ENCODE results near the gene CD48.
"Not testable (repeated sequence)": the region's sequence is repeated elsewhere in the genome, so short reads cannot be mapped to it uniquely, and the experiment has no call there.

CD48 gene

GRCh38 chr1:160731990-160732389 is 20.4 kb upstream of the CD48 start:
- Mint-ChIP-seq H3K4me1 (ENCODE audit: low read depth) (peaks cover 44% of the 10 kb centered on the region), H3K4me3 (no peak overlapping the region), H3K27ac (no peak overlapping the region), H3K9me3 (peaks cover 28% of the 10 kb centered on the region), H3K27me3 (no peaks in the 10 kb centered on the region), H3K36me3 (ENCODE audit: low read depth) (peaks cover 25% of the 10 kb centered on the region)
- no peak for DNase-seq

GRCh38 chr1:160731564-160731963 is 19.9 kb upstream of the CD48 start:
- Mint-ChIP-seq H3K9me3 (peaks cover 25% of the 10 kb centered on the region), H3K36me3 (ENCODE audit: low read depth) (peaks cover 21% of the 10 kb centered on the region), H3K4me1 (ENCODE audit: low read depth) (peaks cover 41% of the 10 kb centered on the region)
- H3K27ac Mint-ChIP-seq, H3K4me3 Mint-ChIP-seq, DNase-seq, H3K27me3 Mint-ChIP-seq: not testable (repeated sequence)

GRCh38 chr1:160727316-160727640 is 15.7 kb upstream of the CD48 start:
- no peak overlapping the region for H3K27ac Mint-ChIP-seq

GRCh38 chr1:160726498-160727315 is 15.1 kb upstream of the CD48 start:
- Mint-ChIP-seq H3K36me3 (ENCODE audit: low read depth) (no peaks in the 10 kb centered on the region), H3K4me1 (ENCODE audit: low read depth) (peaks cover 34% of the 10 kb centered on the region), H3K27me3 (no peaks in the 10 kb centered on the region), H3K27ac (no peak overlapping the region), H3K4me3 (no peak overlapping the region), H3K9me3 (no peaks in the 10 kb centered on the region)
- DNase-seq, result peak; percentile 61

More at GRCh38 chr1:160727316-160727640, 15.7 kb upstream of the CD48 start:
- no peaks in the 10 kb centered on the region for H3K27me3 Mint-ChIP-seq
- no peaks in the 10 kb centered on the region for H3K36me3 Mint-ChIP-seq (ENCODE audit: low read depth)
- H3K4me3 Mint-ChIP-seq, result no peak overlapping the region
- H3K9me3 Mint-ChIP-seq, result no peaks in the 10 kb centered on the region
- no peak for DNase-seq
- H3K4me1 Mint-ChIP-seq (ENCODE audit: low read depth), result peaks cover 36% of the 10 kb centered on the region

GRCh38 chr1:160726114-160726497 is 14.5 kb upstream of the CD48 start:
- Mint-ChIP-seq H3K4me3 (no peak overlapping the region), H3K36me3 (ENCODE audit: low read depth) (no peaks in the 10 kb centered on the region), H3K27me3 (no peaks in the 10 kb centered on the region), H3K9me3 (no peaks in the 10 kb centered on the region), H3K4me1 (ENCODE audit: low read depth) (peaks cover 32% of the 10 kb centered on the region), H3K27ac (no peak overlapping the region)
- no peak for DNase-seq

GRCh38 chr1:160724465-160725242 is 13.0 kb upstream of the CD48 start:
- no peak for DNase-seq
- Mint-ChIP-seq H3K27me3 (no peaks in the 10 kb centered on the region), H3K4me1 (ENCODE audit: low read depth) (peaks cover 44% of the 10 kb centered on the region), H3K27ac (no peak overlapping the region), H3K36me3 (ENCODE audit: low read depth) (no peaks in the 10 kb centered on the region), H3K4me3 (no peak overlapping the region), H3K9me3 (no peaks in the 10 kb centered on the region)

GRCh38 chr1:160723332-160723731 is 11.7 kb upstream of the CD48 start:
- no peaks in the 10 kb centered on the region for H3K9me3 Mint-ChIP-seq
- no peak overlapping the region for H3K4me3 Mint-ChIP-seq
- H3K27me3 Mint-ChIP-seq, result no peaks in the 10 kb centered on the region
- H3K4me1 Mint-ChIP-seq (ENCODE audit: low read depth), result peaks cover 51% of the 10 kb centered on the region
- no peaks in the 10 kb centered on the region for H3K36me3 Mint-ChIP-seq (ENCODE audit: low read depth)
- DNase-seq, result no peak
- no peak overlapping the region for H3K27ac Mint-ChIP-seq

- Mint-ChIP-seq H3K4me3 (peak overlapping the region; percentile 47), H3K27me3 (no peaks in the 10 kb centered on the region), H3K4me1 (ENCODE audit: low read depth) (peaks cover 55% of the 10 kb centered on the region), H3K27ac (peak overlapping the region; percentile 77), H3K36me3 (ENCODE audit: low read depth) (no peaks in the 10 kb centered on the region), H3K9me3 (no peaks in the 10 kb centered on the region)
- DNase-seq, result no peak
Observed at GRCh38 chr1:160722726-160723125, 11.1 kb upstream of the CD48 start.

- Mint-ChIP-seq H3K4me1 (ENCODE audit: low read depth) (peaks cover 68% of the 10 kb centered on the region), H3K27ac (no peak overlapping the region), H3K36me3 (ENCODE audit: low read depth) (no peaks in the 10 kb centered on the region), H3K4me3 (no peak overlapping the region), H3K27me3 (no peaks in the 10 kb centered on the region), H3K9me3 (no peaks in the 10 kb centered on the region)
- no peak for DNase-seq
Observed at GRCh38 chr1:160721473-160721872, 9.9 kb upstream of the CD48 start.

GRCh38 chr1:160720356-160721085 is 8.9 kb upstream of the CD48 start:
- Mint-ChIP-seq H3K27me3 (no peaks in the 10 kb centered on the region), H3K4me3 (no peak overlapping the region), H3K36me3 (ENCODE audit: low read depth) (no peaks in the 10 kb centered on the region), H3K9me3 (no peaks in the 10 kb centered on the region), H3K27ac (no peak overlapping the region), H3K4me1 (ENCODE audit: low read depth) (peaks cover 70% of the 10 kb centered on the region)
- no peak for DNase-seq

GRCh38 chr1:160718210-160718609 is 6.6 kb upstream of the CD48 start:
- Mint-ChIP-seq H3K4me1 (ENCODE audit: low read depth) (peaks cover 76% of the 10 kb centered on the region), H3K9me3 (no peaks in the 10 kb centered on the region), H3K27me3 (no peaks in the 10 kb centered on the region), H3K27ac (no peak overlapping the region), H3K4me3 (no peak overlapping the region), H3K36me3 (ENCODE audit: low read depth) (no peaks in the 10 kb centered on the region)
- no peak for DNase-seq

- no peaks in the 10 kb centered on the region for H3K36me3 Mint-ChIP-seq (ENCODE audit: low read depth)
- H3K27ac Mint-ChIP-seq, result no peak overlapping the region
- peaks cover 76% of the 10 kb centered on the region for H3K4me1 Mint-ChIP-seq (ENCODE audit: low read depth)
- no peaks in the 10 kb centered on the region for H3K27me3 Mint-ChIP-seq
- H3K9me3 Mint-ChIP-seq, result no peaks in the 10 kb centered on the region
- no peak overlapping the region for H3K4me3 Mint-ChIP-seq
- DNase-seq, result no peak
Observed at GRCh38 chr1:160717306-160717705, 5.7 kb upstream of the CD48 start.

GRCh38 chr1:160716013-160716412 is 4.4 kb upstream of the CD48 start:
- Mint-ChIP-seq H3K4me1 (ENCODE audit: low read depth) (peaks cover 77% of the 10 kb centered on the region), H3K36me3 (ENCODE audit: low read depth) (no peaks in the 10 kb centered on the region), H3K9me3 (no peaks in the 10 kb centered on the region), H3K4me3 (no peak overlapping the region), H3K27ac (no peak overlapping the region), H3K27me3 (no peaks in the 10 kb centered on the region)
- no peak for DNase-seq

- H3K27me3 Mint-ChIP-seq; H3K36me3 Mint-ChIP-seq (ENCODE audit: low read depth); H3K4me3 Mint-ChIP-seq; DNase-seq; H3K9me3 Mint-ChIP-seq; H3K27ac Mint-ChIP-seq: not testable (repeated sequence)
- H3K4me1 Mint-ChIP-seq (ENCODE audit: low read depth), result peaks cover 63% of the 10 kb centered on the region
Observed at GRCh38 chr1:160714034-160714648, 2.5 kb upstream of the CD48 start.
